ENCODE data around the gene MRPL23. TPM values are rescaled to one million over a fixed set of nuclear protein-coding genes. Genes with fewer than 3 reads are reported as not detected.

The MRPL23 gene
- 95.2 and 101 TPM in 2 replicates for total RNA-seq
- polyA plus RNA-seq (2012): 76.2 TPM

DNA sequence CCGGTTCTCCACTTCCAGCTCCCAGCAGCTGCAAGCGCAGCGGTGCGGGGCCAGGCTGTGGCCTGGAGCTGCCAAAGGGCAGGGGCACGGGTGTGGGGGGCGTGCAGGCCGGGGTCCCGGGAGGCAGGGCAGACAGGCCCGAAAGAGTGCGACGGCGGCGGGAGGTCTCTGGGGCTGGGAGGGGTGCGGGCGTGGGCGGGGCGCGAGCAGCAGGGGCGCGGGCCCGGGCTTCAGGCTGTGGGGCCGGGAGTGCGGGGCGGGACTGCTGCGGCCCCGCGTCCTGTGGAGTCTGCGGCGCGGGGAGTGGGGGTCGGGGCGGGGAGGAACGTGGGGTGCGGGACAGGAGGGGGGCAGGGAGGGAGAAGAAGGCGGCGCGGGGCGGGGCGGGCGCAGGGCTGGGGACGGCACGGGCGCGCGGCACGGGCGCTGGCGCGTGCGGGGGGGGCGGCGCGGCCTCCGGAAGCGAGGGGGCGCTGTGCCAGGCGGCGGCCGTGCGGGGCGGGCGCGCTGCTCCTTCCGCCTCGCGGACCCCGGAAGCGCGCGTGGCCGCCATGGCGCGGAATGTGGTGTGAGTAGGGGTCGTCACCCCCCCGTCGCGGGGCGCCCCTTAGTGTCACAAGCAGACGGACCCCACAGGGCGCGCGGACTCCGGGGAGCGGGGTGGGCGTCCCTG, at the start of gene MRPL23:
TSS of gene MRPL23 (plus strand) at position 521 of the 673 bp plus-strand sequence. CDS start at position 552, 31 bp downstream.
- no peak for DNase-seq (ENCODE audit: low read depth)

DNA sequence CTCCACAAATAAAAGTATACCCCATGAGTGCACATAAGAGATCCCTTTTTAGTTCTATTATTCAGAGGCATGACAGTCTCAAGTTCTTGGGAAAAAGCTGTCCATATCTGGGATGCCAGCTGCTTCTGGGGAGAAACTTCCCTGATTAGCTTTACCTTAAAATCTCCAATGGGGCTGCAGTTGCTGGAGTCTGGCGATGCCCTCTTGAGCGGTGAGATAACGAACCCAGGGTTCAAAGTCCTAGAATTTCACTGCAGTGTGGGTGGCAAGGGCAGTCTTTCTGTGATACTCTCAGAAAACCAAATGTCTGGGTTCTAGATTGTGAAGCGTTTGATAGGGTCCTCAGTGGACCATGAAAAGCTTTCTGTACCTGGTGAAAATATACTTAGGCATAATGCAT, 48.0 kb upstream of the MRPL23 start:
- no peak for DNase-seq (ENCODE audit: low read depth)

GRCh38 chr11:1899686-1900085, 47.4 kb upstream of the MRPL23 start:
- no peak for DNase-seq (ENCODE audit: low read depth)

GRCh38 chr11:1906181-1906580, 41.0 kb upstream of the MRPL23 start:
- no peak for DNase-seq (ENCODE audit: low read depth)

DNA sequence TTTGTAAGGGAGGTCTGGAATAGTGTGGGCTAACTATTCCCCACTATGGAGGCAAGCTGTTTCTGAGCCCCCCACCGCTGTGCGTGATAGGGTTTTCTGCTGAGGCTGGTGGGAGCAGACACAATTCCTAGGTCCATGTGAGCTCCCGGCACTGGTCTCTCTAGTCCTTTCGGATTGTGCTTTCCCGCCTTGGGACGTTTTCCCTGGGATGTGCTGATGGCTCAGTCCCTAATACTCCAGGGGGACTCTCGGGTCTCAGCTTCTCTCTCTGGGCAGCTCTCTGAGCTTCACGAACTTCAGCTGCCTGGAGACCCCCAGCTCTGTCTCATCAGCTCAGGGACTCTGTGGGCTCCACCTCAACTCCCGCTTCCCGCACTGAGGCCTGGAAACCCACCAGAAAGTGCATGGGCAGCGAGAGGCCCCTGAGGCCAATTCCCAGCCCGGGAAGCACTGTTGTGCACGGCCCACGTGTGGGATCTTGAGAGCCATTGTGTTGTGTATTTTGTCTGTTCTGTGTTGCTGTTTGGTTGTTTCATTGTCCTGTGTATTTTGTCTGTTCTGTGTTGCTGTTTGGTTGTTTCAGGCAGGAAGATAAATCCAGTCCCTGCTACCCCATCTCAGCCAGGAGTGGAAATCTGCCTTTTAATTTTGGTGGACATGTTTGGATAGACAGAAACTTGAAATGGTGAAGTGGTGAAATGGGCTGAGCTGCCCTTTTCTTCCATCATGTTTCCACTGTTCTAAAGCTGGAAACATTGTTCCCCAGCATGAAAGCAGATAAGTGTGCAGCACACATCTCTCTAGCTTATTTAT, 40.3 kb upstream of the MRPL23 start:
- DNase-seq (ENCODE audit: low read depth): no peak

- DNase-seq (ENCODE audit: low read depth): no peak
These were observed 38.5 kb upstream of the MRPL23 start for GRCh38 chr11:1908618-1909017.

GRCh38 chr11:1909524-1909923, 37.6 kb upstream of the MRPL23 start:
- DNase-seq (ENCODE audit: low read depth): no peak

DNA sequence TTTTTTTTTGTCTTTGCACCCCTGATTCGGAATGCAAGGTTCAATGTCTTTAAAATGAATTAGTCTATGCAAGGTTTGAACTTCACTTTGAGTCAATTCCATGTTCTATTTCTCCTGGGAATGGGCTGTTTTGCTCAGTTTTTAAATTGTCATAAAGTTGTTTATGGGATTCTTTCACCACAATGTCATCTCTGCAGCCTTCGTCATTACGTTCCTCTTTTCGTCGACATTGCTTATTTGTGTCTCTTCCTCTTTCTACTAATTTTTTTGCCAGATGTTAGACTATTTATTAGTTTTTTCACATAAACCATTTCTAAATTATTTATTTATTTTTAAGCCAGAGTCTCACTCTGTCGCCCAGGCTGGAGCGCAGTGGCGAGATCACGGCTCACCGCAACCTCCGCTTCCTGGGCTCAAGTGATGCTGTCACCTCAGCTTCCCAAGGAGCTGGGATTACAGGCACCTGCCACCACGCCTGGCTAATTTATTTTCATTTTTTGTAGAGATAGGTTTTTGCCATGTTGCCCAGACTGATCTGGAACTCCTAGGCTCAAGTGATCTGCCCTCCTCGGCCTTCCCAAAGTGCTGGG, 34.7 kb upstream of the MRPL23 start:
- DNase-seq (ENCODE audit: low read depth): no peak

DNA sequence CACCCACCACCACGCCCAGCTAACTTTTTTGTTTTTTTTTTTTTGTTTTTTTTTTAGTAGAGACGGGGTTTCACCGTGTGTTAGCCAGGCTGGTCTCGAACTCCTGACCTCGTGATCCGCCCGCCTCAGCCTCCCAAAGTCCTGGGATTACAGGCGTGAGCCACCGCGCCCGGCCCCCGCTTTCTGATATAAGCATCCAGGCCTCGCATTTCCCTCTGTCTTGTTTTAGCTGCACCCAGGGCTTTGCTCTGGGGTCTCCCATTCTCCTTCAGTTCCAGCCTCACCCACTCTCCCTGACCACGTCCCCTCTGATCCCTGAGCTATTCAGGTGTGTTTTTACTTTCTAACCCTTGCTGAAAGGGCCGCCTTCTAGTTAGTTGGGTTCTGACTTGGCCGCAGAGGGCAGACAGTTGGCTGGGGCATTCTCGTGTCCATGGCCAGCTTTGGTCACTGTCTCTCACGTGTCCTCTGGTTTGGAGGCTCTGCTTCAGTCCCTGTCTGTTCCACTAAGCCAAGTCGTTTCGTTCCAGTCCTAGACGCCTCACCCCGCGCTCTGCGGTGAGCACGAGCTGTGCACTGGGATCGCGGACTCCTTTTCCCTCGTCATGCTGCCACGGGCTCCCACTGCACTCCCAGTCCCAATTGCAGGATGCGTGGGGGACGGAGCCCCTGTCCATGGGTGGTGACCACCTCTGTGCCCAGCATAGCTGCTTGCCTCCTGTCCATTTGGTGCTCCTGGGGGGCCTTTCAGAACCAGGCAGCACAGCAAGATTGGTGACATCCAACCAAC, 33.7 kb upstream of the MRPL23 start:
- no peak for DNase-seq (ENCODE audit: low read depth)

DNA sequence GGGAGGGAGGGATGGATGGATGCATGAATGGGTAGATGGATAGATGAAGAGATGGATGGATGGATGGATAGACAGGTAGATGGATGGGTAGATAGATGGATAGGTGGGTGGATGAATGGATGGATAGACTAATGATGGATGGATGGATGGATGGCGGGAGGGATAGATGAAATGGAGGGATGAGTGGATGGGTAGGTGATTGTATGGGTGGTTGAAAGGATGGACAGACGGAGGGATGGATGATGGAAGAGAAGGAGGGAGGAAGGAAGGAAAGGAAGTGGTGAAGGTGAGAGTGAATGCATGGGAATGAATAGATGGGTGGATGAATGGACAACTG, 31.4 kb upstream of the MRPL23 start:
- no peak for DNase-seq (ENCODE audit: low read depth)

GRCh38 chr11:1916132-1916985, 30.8 kb upstream of the MRPL23 start:
- DNase-seq (ENCODE audit: low read depth): no peak

- DNase-seq (ENCODE audit: low read depth): peak; percentile 80
These were observed 30.1 kb upstream of the MRPL23 start for GRCh38 chr11:1916986-1917522.

DNA sequence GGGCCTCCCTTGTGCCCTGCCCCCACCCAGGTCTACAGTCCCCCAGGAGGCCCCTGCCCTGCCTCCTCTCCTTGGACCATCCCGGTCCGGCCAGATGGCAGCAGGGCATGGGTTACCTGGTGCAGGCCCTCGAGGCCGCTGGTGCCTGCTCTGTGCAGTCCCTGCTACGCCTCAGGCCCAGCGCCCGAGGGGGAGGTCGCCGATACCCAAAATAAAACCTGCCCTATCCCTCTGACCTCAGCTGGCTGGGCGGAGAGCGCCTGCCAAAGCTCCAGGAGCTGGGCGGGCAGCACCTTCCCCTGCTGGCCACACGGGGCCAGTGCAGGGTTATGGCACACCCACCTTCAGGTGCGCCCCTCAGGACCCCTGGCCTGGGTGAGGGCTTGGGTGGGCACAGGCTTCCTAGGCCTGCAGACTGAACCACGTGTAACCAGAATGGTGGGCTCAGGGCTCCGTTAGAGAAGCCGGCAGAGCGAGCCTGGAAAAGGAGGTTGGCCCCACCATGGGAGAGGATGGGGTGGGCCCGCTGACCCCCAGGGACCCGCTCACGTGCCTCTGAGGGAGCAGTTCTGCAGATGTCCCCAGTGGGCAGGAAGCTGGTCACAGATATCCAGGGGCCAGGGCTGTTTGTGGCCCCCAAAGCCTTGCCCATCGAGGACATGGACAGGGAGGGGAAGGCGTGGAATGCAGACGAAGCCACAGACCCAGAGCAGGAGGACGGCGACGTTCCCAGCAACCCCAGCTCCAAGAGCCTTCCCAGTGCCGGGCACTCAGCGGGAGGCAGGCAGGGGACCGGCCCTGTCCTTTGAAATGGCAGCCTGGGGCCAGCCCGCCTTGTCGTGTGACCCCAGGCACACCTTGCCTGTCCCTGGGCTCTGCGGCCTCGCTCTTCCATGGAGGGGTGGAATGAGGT, 29.4 kb upstream of the MRPL23 start:
- peak; percentile 83 for DNase-seq (ENCODE audit: low read depth)

- DNase-seq (ENCODE audit: low read depth): peak; percentile 75
These were observed 28.5 kb upstream of the MRPL23 start for GRCh38 chr11:1918436-1919315.

DNA sequence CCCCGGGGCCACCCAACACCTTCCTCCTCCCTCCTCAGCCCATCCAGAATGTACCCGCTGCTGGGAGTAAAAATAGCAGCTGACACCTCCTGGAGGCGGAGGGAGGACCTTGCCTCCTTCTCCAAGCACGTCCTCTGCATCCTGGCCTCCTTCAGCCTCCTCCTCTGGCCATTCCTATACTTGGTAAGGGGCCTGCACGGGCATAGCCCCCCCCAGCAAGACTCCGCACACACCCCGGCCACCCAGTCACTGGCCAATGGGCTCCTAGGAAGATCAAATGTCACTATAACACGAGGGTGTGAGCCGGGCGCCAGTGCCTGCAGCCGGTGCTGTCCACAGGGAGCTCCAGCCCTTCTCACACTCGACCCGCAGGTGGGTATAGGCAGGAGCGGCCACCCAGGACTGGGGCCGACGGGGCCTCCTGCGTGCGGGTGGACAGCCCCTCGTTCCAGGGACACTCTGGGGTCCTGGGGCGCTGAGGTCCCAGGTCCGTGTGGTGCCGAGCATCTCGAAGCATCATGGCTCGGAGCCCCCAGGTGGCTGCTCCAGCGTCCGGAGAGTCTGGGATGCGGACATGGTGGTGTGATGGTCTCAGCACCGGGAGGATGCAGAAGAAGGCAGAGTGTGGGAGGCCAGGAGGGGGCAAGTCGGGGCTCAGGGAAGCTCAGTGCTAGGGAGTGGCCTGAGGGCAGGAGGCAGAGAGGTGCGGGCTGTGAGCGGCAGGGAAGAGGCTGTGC, 27.6 kb upstream of the MRPL23 start, which contains the start of gene TNNT3:
TSS of gene TNNT3 (plus strand) at position 313 of the 737 bp plus-strand sequence. CDS start 3,172 bp downstream, outside the sequence.
- DNase-seq (ENCODE audit: low read depth): peak; percentile 90

DNA sequence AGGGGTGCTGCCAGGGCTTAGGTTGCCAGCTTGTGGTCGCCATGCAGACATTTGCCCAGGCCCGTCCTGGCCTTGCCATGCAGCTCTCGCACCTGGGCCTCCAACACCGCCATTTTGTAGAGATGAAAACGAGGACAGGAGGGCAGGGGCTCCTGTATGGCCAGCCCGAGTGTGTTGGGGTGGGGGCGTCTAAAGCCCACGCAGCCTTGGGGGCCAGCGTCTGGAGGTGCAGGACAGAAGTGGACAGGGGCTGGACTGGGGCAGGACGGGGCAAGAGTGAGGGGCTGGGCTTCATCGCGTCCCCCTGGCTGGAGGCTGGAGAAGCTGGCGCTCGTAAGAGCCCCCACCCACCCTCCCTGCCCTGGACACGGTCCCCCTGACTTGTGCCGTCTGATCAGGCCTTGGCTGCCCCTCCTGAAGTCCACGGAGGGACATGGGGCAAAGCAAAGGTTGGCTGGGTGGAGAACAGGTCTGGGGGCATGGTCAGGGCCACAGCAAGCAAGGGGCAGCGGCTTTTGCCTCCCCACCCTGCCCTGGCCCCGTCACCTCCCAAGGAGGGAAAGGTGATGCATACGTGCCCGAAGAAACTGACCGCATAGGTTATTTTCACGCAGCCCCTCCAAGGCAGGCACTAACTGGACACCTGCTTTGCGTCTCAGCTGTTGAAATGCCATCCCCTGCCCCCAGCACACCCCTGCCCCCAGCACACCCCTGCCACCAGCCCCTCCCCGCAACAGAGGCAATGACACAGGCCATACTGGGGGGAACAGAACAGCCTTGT, 26.8 kb upstream of the MRPL23 start:
- no peak for DNase-seq (ENCODE audit: low read depth)

All from myocyte (in vitro differentiated cells).